Activated CD8-positive, alpha-beta T cell treated with anti-CD3 and anti-CD28 coated beads, Interleukin-2, amount 10 ng/mL, durations not matched to agents 7 days and 5 days (primary cell): ENCODE results near the gene ELAVL2. TPM values are rescaled to one million over a fixed set of nuclear protein-coding genes. Genes with fewer than 3 reads are reported as not detected.

ENCODE experiments used
- ATAC-seq: fragments of 150-1000 bp; cut with Tn5 transposase; one replicate; pipeline ENCODE4 v1.10.0; 2021; ENCODE audit warnings: moderate library complexity
- CTCF ChIA-PET: fragments of 350-600 bp; sonication (Branson Sonifier 250); formaldehyde crosslinking; loops from one replicate; lab custom pipeline; 2021; ENCODE audit warnings: antibody characterized with exemption; lab: Charles Lee
- POLR2A ChIA-PET: fragments of 350-600 bp; sonication (Branson Sonifier 250); formaldehyde crosslinking; loops from one replicate; lab custom pipeline; 2021; ENCODE audit warnings: antibody characterized with exemption; lab: Charles Lee
- DNase-seq: peaks from one replicate; pipeline ENCODE4 v3.0.0-alpha.2; 2020
- H3K27ac Mint-ChIP-seq: one replicate; pipeline ENCODE4 v1.8.0; 2021; ENCODE audit warnings: mild to moderate bottlenecking, mixed read lengths
- H3K27me3 Mint-ChIP-seq: one replicate; pipeline ENCODE4 v1.8.0; 2021; ENCODE audit warnings: low read depth, mixed read lengths
- H3K36me3 Mint-ChIP-seq: one replicate; pipeline ENCODE4 v1.8.0; 2021; ENCODE audit warnings: low read depth, mixed read lengths
- H3K4me1 Mint-ChIP-seq: one replicate; pipeline ENCODE4 v1.8.0; 2021; ENCODE audit warnings: low read depth, mixed read lengths
- H3K4me3 Mint-ChIP-seq: one replicate; pipeline ENCODE4 v1.8.0; 2021; ENCODE audit warnings: mild to moderate bottlenecking, mixed read lengths
- H3K9me3 Mint-ChIP-seq: one replicate; pipeline ENCODE4 v1.8.0; 2022; ENCODE audit warnings: mixed read lengths; ENCODE audit not compliant: insufficient read depth
- total RNA-seq, 2 experiments: library from RNA; stranded (reverse); gene quantifications; one replicate each; pipeline ENCODE4 v1.2.3, GENCODE V29; 2021

Gene ELAVL2
- total RNA-seq, 2 experiments from 2014 or later: not detected

- H3K4me1 Mint-ChIP-seq: no peaks in the 10 kb centered on the region
- ChIA-PET CTCF (no interaction called here), POLR2A (no interaction called here)
- ATAC-seq (no peak), DNase-seq (no peak)
- peaks cover 3% of the 10 kb centered on the region for H3K9me3 Mint-ChIP-seq
- H3K27me3 Mint-ChIP-seq: no peaks in the 10 kb centered on the region
- H3K4me3 Mint-ChIP-seq: no peak overlapping the region
- H3K27ac Mint-ChIP-seq: no peak overlapping the region
- no peaks in the 10 kb centered on the region for H3K36me3 Mint-ChIP-seq
These were observed 48.7 kb downstream of the ELAVL2 start for GRCh38 chr9:23777328-23777727.

- H3K27ac Mint-ChIP-seq: no peak overlapping the region
- ATAC-seq (no peak), DNase-seq (no peak)
- peaks cover 3% of the 10 kb centered on the region for H3K9me3 Mint-ChIP-seq
- POLR2A ChIA-PET: no interaction called here
- no peaks in the 10 kb centered on the region for H3K4me1 Mint-ChIP-seq
- no peaks in the 10 kb centered on the region for H3K36me3 Mint-ChIP-seq
- no peaks in the 10 kb centered on the region for H3K27me3 Mint-ChIP-seq
- H3K4me3 Mint-ChIP-seq: no peak overlapping the region
- CTCF ChIA-PET: no interaction called here
These were observed 50.5 kb downstream of the ELAVL2 start for GRCh38 chr9:23775549-23775948.

DNA sequence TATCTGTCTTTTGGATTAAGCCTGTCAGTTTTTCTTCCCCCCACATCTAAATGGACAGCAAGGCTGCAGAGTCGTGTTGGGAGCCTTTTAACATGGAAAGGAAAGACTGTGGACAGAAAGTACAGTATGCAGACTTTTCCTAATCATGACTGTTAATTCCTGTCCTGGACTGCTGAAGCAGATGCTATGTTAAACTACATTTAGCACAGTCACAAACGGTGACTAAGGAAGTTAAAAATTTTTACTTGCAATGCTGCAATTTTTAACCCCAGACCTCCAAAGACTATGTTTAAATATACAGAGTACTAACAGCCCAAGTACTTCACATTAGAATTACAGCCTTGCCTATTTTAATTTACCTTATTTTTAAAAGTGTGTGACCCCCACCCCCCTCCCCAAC is 51.8 kb downstream of the ELAVL2 start:
- ChIA-PET POLR2A (no interaction called here), CTCF (no interaction called here)
- no peaks in the 10 kb centered on the region for H3K36me3 Mint-ChIP-seq
- H3K4me1 Mint-ChIP-seq: no peaks in the 10 kb centered on the region
- ATAC-seq: no peak
- no peak overlapping the region for H3K27ac Mint-ChIP-seq
- H3K9me3 Mint-ChIP-seq: peaks cover 3% of the 10 kb centered on the region
- no peak overlapping the region for H3K4me3 Mint-ChIP-seq
- DNase-seq: no peak
- no peaks in the 10 kb centered on the region for H3K27me3 Mint-ChIP-seq

DNA sequence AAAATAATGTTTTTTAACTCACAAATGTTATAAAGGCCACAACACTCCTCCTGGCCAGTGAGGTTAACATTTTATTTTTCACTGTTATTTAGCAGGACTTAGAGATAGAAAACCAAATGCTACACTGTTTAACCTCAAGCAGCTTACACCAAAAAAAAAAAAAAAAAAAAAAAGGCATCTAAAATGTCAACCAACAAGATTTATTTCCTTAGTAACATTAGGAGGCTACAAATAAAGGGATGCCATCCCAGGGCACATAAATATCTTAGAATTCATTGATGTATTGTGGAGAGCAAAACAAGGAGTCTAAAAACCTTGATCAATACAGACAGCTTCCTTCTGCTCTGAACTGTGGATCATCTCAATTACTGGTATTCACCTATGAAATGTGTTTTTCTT is 53.7 kb downstream of the ELAVL2 start:
- DNase-seq (no peak), ATAC-seq (no peak)
- no peak overlapping the region for H3K4me3 Mint-ChIP-seq
- peaks cover 3% of the 10 kb centered on the region for H3K9me3 Mint-ChIP-seq
- no peaks in the 10 kb centered on the region for H3K4me1 Mint-ChIP-seq
- H3K36me3 Mint-ChIP-seq: no peaks in the 10 kb centered on the region
- ChIA-PET POLR2A (no interaction called here), CTCF (interaction anchor here (0.7 kb wide), 1 partner anchor 1841 kb away, joined by 3 read pairs; no protein-coding TSS in a partner anchor)
- H3K27ac Mint-ChIP-seq: no peak overlapping the region
- H3K27me3 Mint-ChIP-seq: no peaks in the 10 kb centered on the region

- H3K27ac Mint-ChIP-seq: no peak overlapping the region
- DNase-seq: no peak
- ChIA-PET POLR2A (no interaction called here), CTCF (no interaction called here)
- no peaks in the 10 kb centered on the region for H3K36me3 Mint-ChIP-seq
- no peak overlapping the region for H3K4me3 Mint-ChIP-seq
- H3K27me3 Mint-ChIP-seq: no peaks in the 10 kb centered on the region
- ATAC-seq: no peak
- H3K4me1 Mint-ChIP-seq: no peaks in the 10 kb centered on the region
- peaks cover 3% of the 10 kb centered on the region for H3K9me3 Mint-ChIP-seq
These were observed 54.2 kb downstream of the ELAVL2 start for GRCh38 chr9:23771746-23772384.

DNA sequence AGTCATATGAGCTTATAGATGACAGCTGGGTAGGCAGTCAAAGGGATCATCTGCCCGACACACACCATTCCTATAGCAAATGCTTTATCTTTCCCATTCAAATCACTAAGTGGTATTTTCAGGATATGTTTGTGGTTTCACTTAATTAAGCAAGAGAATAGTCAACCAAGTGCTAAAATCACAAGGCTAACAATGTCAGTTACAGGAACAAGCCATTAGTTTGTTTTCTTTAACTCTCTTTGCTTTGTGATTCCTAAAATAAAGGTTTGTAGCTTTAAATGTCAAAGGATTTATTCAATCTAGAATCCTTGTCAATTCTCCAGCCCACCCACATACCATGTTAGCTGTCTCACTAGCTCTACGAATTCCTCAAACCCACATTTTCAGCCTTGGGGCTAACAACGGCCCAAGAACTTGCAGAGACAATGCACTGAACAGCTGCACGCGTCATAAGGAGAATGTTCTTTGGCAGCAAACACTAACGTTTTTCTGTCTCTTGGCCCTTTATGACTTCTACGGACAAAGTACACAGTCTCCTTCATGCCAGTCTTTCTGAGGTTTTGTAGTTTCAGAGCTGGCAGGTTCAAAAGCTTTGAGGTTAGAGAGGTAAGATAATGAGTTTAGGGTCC is 56.6 kb downstream of the ELAVL2 start:
- ATAC-seq (no peak), DNase-seq (no peak)
- POLR2A ChIA-PET: no interaction called here
- H3K9me3 Mint-ChIP-seq: peaks cover 4% of the 10 kb centered on the region
- H3K4me3 Mint-ChIP-seq: no peak overlapping the region
- H3K36me3 Mint-ChIP-seq: no peaks in the 10 kb centered on the region
- no peak overlapping the region for H3K27ac Mint-ChIP-seq
- H3K27me3 Mint-ChIP-seq: no peaks in the 10 kb centered on the region
- CTCF ChIA-PET: no interaction called here
- H3K4me1 Mint-ChIP-seq: no peaks in the 10 kb centered on the region

DNA sequence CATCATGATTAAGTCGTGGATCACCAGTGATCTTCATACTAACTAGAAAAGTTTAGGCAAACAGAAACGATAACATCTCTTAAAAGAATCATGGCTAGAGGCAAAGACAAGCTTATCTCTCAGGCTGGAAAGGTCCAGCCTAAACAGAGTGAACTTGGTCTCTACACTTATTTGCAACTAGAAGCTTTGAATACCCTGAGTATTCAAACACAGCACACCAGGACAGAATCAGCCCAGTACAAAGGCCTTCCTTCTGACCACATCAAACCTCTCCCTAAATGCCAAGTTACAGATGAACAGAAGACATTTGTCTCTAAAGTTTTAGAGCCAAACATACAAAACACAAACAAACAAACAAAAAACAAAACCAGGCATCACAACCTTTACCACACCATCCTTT is 57.2 kb downstream of the ELAVL2 start:
- ATAC-seq (no peak), DNase-seq (no peak)
- Mint-ChIP-seq H3K27ac (no peak overlapping the region), H3K27me3 (no peaks in the 10 kb centered on the region), H3K36me3 (no peaks in the 10 kb centered on the region), H3K9me3 (peaks cover 4% of the 10 kb centered on the region), H3K4me3 (no peak overlapping the region), H3K4me1 (no peaks in the 10 kb centered on the region)
- ChIA-PET CTCF (no interaction called here), POLR2A (no interaction called here)

- no peak for ATAC-seq
- H3K36me3 Mint-ChIP-seq: no peaks in the 10 kb centered on the region
- POLR2A ChIA-PET: no interaction called here
These were observed 59.4 kb downstream of the ELAVL2 start for GRCh38 chr9:23766613-23767012.

GRCh38 chr9:23765561-23765960 is 60.5 kb downstream of the ELAVL2 start:
- ATAC-seq: no peak
- Mint-ChIP-seq H3K4me1 (no peaks in the 10 kb centered on the region), H3K27me3 (no peaks in the 10 kb centered on the region), H3K36me3 (no peaks in the 10 kb centered on the region), H3K27ac (no peak overlapping the region), H3K9me3 (peaks cover 10% of the 10 kb centered on the region), H3K4me3 (no peak overlapping the region)
- no peak for DNase-seq
- ChIA-PET CTCF (no interaction called here), POLR2A (no interaction called here)

More at GRCh38 chr9:23766613-23767012, 59.4 kb downstream of the ELAVL2 start:
- H3K27me3 Mint-ChIP-seq: no peaks in the 10 kb centered on the region
- peaks cover 10% of the 10 kb centered on the region for H3K9me3 Mint-ChIP-seq
- no peaks in the 10 kb centered on the region for H3K4me1 Mint-ChIP-seq
- CTCF ChIA-PET: no interaction called here
- no peak for DNase-seq
- H3K4me3 Mint-ChIP-seq: no peak overlapping the region
- no peak overlapping the region for H3K27ac Mint-ChIP-seq

DNA sequence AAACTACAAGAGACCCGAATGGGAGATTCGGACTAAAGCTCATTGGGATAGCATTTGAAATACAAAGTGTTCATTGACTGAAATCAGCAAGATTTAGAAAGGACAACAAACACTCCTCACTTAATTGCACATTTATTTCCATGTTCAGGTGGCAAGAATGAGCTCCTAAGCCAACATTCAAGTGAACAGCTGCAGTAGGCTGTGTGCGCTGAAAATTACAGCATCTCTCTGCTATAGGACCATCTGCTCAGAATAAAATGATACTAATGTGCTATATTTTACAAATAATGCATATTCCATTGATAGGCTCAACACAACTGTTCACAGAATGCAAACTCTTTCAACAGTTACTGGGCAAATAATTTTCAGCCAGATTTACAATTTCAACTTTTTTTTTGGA is 61.8 kb downstream of the ELAVL2 start:
- ATAC-seq (no peak), DNase-seq (no peak)
- Mint-ChIP-seq H3K27ac (no peak overlapping the region), H3K4me1 (no peaks in the 10 kb centered on the region), H3K9me3 (peaks cover 10% of the 10 kb centered on the region), H3K36me3 (no peaks in the 10 kb centered on the region), H3K4me3 (no peak overlapping the region), H3K27me3 (no peaks in the 10 kb centered on the region)
- POLR2A ChIA-PET: no interaction called here
- CTCF ChIA-PET: no interaction called here

GRCh38 chr9:23754551-23754950 is 71.5 kb downstream of the ELAVL2 start:
- Mint-ChIP-seq H3K27ac (no peak overlapping the region), H3K4me3 (no peak overlapping the region), H3K27me3 (no peaks in the 10 kb centered on the region), H3K4me1 (no peaks in the 10 kb centered on the region), H3K9me3 (peaks cover 5% of the 10 kb centered on the region), H3K36me3 (no peaks in the 10 kb centered on the region)
- ATAC-seq: no peak
- ChIA-PET POLR2A (no interaction called here), CTCF (no interaction called here)
- DNase-seq: no peak

DNA sequence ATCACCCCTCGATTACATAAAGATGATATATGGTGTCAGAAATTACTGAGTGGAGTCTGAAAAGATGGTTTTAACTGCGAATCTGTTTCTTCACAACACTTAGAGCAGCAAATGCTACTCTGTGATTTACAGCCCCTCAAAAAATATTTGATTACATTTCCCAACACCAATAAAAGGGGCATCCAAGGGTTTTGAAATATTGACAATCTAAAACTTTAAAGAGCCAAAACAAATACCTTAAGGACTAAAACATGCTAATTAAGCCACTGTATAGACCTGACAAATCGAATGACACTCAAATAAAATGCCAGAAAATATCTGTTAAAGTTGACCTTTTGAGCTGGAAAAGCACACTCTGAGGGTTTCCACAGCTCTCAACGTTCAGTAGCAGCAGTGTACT is 73.2 kb downstream of the ELAVL2 start:
- H3K9me3 Mint-ChIP-seq: peaks cover 3% of the 10 kb centered on the region
- ChIA-PET POLR2A (no interaction called here), CTCF (no interaction called here)
- no peaks in the 10 kb centered on the region for H3K27me3 Mint-ChIP-seq
- no peaks in the 10 kb centered on the region for H3K36me3 Mint-ChIP-seq
- DNase-seq (no peak), ATAC-seq (no peak)
- no peak overlapping the region for H3K4me3 Mint-ChIP-seq
- no peak overlapping the region for H3K27ac Mint-ChIP-seq
- H3K4me1 Mint-ChIP-seq: no peaks in the 10 kb centered on the region
